ENCODE measurements around the gene ARL6. TPM values are rescaled to one million over a fixed set of nuclear protein-coding genes. Genes with fewer than 3 reads are reported as not detected.

ARL6 gene
- polyA plus RNA-seq (2012; ENCODE audit: low read depth, missing spikeins), result 1.9 TPM

- DNase-seq (ENCODE audit: insufficient read length, low spot score), result peak; percentile 59
- peak; percentile 97 for FAIRE-seq
- peak; percentile 10; the same call in 1 of the 2 replicates for TF ChIP-seq TAF1 (IDR thresholded peaks at IDR 0.05; ENCODE audit: low read depth, low read length)
- TF ChIP-seq POLR2AphosphoS5 (IDR thresholded peaks at IDR 0.05; ENCODE audit: low read depth, low read length), result peak; percentile 81
- peak; percentile 60; the same call in 1 of the 2 replicates for TF ChIP-seq POLR2A (IDR thresholded peaks at IDR 0.05; ENCODE audit: low read depth, low read length)
- TF ChIP-seq POU2F2 (IDR thresholded peaks at IDR 0.05; ENCODE audit: low read depth, low read length), result no peak
Measured at GRCh38 chr3:97764407-97765238, at the start of gene ARL6. Gene ARL6, plus strand, starts transcription at chr3:97764758. Its CDS starts 3,350 bp downstream, at chr3:97768108.

GRCh38 chr3:97719156-97719821 lies 45.3 kb upstream of the ARL6 start:
- TF ChIP-seq TAF1 (IDR thresholded peaks at IDR 0.05; ENCODE audit: low read depth, low read length) (no peak), PAX5 (IDR thresholded peaks at IDR 0.05; ENCODE audit: insufficient read depth, low read length, severe bottlenecking) (no peak), POLR2AphosphoS5 (IDR thresholded peaks at IDR 0.05; ENCODE audit: low read depth, low read length) (no peak), POU2F2 (IDR thresholded peaks at IDR 0.05; ENCODE audit: low read depth, low read length) (no peak), SPI1 (IDR thresholded peaks at IDR 0.05; ENCODE audit: low read depth, low read length) (no peak), POLR2A (IDR thresholded peaks at IDR 0.05; ENCODE audit: low read depth, low read length) (no peak)
- DNase-seq (ENCODE audit: insufficient read length, low spot score) (peak; percentile 15), FAIRE-seq (peak; percentile 87)

- TF ChIP-seq TAF1 (IDR thresholded peaks at IDR 0.05; ENCODE audit: low read depth, low read length), result no peak
- no peak for TF ChIP-seq POLR2A (IDR thresholded peaks at IDR 0.05; ENCODE audit: low read depth, low read length)
- no peak for TF ChIP-seq SPI1 (IDR thresholded peaks at IDR 0.05; ENCODE audit: low read depth, low read length)
- no peak for TF ChIP-seq POU2F2 (IDR thresholded peaks at IDR 0.05; ENCODE audit: low read depth, low read length)
- no peak for TF ChIP-seq PAX5 (IDR thresholded peaks at IDR 0.05; ENCODE audit: insufficient read depth, low read length, severe bottlenecking)
- TF ChIP-seq POLR2AphosphoS5 (IDR thresholded peaks at IDR 0.05; ENCODE audit: low read depth, low read length), result no peak
- no peak for DNase-seq (ENCODE audit: insufficient read length, low spot score)
- no peak for FAIRE-seq
Measured at GRCh38 chr3:97720417-97720816, 44.1 kb upstream of the ARL6 start.

- DNase-seq (ENCODE audit: insufficient read length, low spot score) (no peak), FAIRE-seq (no peak)
- no peak for TF ChIP-seq POU2F2 (IDR thresholded peaks at IDR 0.05; ENCODE audit: low read depth, low read length)
- TF ChIP-seq POLR2A (IDR thresholded peaks at IDR 0.05; ENCODE audit: low read depth, low read length), result no peak
- TF ChIP-seq SPI1 (IDR thresholded peaks at IDR 0.05; ENCODE audit: low read depth, low read length), result no peak
- no peak for TF ChIP-seq TAF1 (IDR thresholded peaks at IDR 0.05; ENCODE audit: low read depth, low read length)
Measured at GRCh38 chr3:97721446-97721845, 43.1 kb upstream of the ARL6 start.

- FAIRE-seq (no peak), DNase-seq (ENCODE audit: insufficient read length, low spot score) (no peak)
- TF ChIP-seq POLR2A (IDR thresholded peaks at IDR 0.05; ENCODE audit: low read depth, low read length) (no peak), POLR2AphosphoS5 (IDR thresholded peaks at IDR 0.05; ENCODE audit: low read depth, low read length) (no peak)
Measured at GRCh38 chr3:97736928-97737327, 27.6 kb upstream of the ARL6 start.

GRCh38 chr3:97738761-97739160 lies 25.8 kb upstream of the ARL6 start:
- TF ChIP-seq POU2F2 (IDR thresholded peaks at IDR 0.05; ENCODE audit: low read depth, low read length) (no peak), SPI1 (IDR thresholded peaks at IDR 0.05; ENCODE audit: low read depth, low read length) (no peak), TAF1 (IDR thresholded peaks at IDR 0.05; ENCODE audit: low read depth, low read length) (no peak), POLR2A (IDR thresholded peaks at IDR 0.05; ENCODE audit: low read depth, low read length) (no peak), POLR2AphosphoS5 (IDR thresholded peaks at IDR 0.05; ENCODE audit: low read depth, low read length) (no peak), PAX5 (IDR thresholded peaks at IDR 0.05; ENCODE audit: insufficient read depth, low read length, severe bottlenecking) (no peak)
- DNase-seq (ENCODE audit: insufficient read length, low spot score) (no peak), FAIRE-seq (no peak)

- no peak for TF ChIP-seq PAX5 (IDR thresholded peaks at IDR 0.05; ENCODE audit: insufficient read depth, low read length, severe bottlenecking)
- TF ChIP-seq POLR2A (IDR thresholded peaks at IDR 0.05; ENCODE audit: low read depth, low read length), result no peak
- TF ChIP-seq TAF1 (IDR thresholded peaks at IDR 0.05; ENCODE audit: low read depth, low read length), result no peak
- no peak for TF ChIP-seq POLR2AphosphoS5 (IDR thresholded peaks at IDR 0.05; ENCODE audit: low read depth, low read length)
- TF ChIP-seq SPI1 (IDR thresholded peaks at IDR 0.05; ENCODE audit: low read depth, low read length), result no peak
- DNase-seq (ENCODE audit: insufficient read length, low spot score), result no peak
- FAIRE-seq, result no peak
Measured at GRCh38 chr3:97742036-97742435, 22.5 kb upstream of the ARL6 start.

GRCh38 chr3:97744289-97744688 lies 20.3 kb upstream of the ARL6 start:
- no peak for FAIRE-seq
- no peak for DNase-seq (ENCODE audit: insufficient read length, low spot score)
- TF ChIP-seq POLR2AphosphoS5 (IDR thresholded peaks at IDR 0.05; ENCODE audit: low read depth, low read length) (no peak), POLR2A (IDR thresholded peaks at IDR 0.05; ENCODE audit: low read depth, low read length) (no peak), POU2F2 (IDR thresholded peaks at IDR 0.05; ENCODE audit: low read depth, low read length) (no peak), PAX5 (IDR thresholded peaks at IDR 0.05; ENCODE audit: insufficient read depth, low read length, severe bottlenecking) (no peak), SPI1 (IDR thresholded peaks at IDR 0.05; ENCODE audit: low read depth, low read length) (no peak), TAF1 (IDR thresholded peaks at IDR 0.05; ENCODE audit: low read depth, low read length) (no peak)

- TF ChIP-seq POU2F2 (IDR thresholded peaks at IDR 0.05; ENCODE audit: low read depth, low read length), result no peak
- no peak for TF ChIP-seq POLR2AphosphoS5 (IDR thresholded peaks at IDR 0.05; ENCODE audit: low read depth, low read length)
- TF ChIP-seq POLR2A (IDR thresholded peaks at IDR 0.05; ENCODE audit: low read depth, low read length), result no peak
- no peak for TF ChIP-seq SPI1 (IDR thresholded peaks at IDR 0.05; ENCODE audit: low read depth, low read length)
- no peak for TF ChIP-seq PAX5 (IDR thresholded peaks at IDR 0.05; ENCODE audit: insufficient read depth, low read length, severe bottlenecking)
- TF ChIP-seq TAF1 (IDR thresholded peaks at IDR 0.05; ENCODE audit: low read depth, low read length), result no peak
- FAIRE-seq (no peak), DNase-seq (ENCODE audit: insufficient read length, low spot score) (no peak)
Measured at GRCh38 chr3:97763586-97764406, 762 bp upstream of the ARL6 start.
